Frontal cortex (tissue), 4 donors: Measurements from ENCODE around the gene CUL2. TPM values are rescaled to one million over a fixed set of nuclear protein-coding genes. Genes with fewer than 3 reads are reported as not detected.

ENCODE experiments used
- DNase-seq, 2 donors: peaks; one replicate each; pipeline ENCODE4 v3.0.0; 2012; ENCODE audit warnings: low spot score in 2 of 2
- FAIRE-seq: peaks from 2 replicates; lab custom pipeline; 2012; peaks lifted over from hg19 to GRCh38; lab: Jason Lieb, UNC
- total RNA-seq: library from RNA; depleted of rRNA; stranded (reverse); fragments of >200 nt; gene quantifications from one replicate; pipeline ENCODE4 v1.2.3, GENCODE V29; 2014
- donor health status: control.
- donor health status: control.
- donor health status: control.

Gene CUL2
- total RNA-seq: 40.4 TPM

DNA sequence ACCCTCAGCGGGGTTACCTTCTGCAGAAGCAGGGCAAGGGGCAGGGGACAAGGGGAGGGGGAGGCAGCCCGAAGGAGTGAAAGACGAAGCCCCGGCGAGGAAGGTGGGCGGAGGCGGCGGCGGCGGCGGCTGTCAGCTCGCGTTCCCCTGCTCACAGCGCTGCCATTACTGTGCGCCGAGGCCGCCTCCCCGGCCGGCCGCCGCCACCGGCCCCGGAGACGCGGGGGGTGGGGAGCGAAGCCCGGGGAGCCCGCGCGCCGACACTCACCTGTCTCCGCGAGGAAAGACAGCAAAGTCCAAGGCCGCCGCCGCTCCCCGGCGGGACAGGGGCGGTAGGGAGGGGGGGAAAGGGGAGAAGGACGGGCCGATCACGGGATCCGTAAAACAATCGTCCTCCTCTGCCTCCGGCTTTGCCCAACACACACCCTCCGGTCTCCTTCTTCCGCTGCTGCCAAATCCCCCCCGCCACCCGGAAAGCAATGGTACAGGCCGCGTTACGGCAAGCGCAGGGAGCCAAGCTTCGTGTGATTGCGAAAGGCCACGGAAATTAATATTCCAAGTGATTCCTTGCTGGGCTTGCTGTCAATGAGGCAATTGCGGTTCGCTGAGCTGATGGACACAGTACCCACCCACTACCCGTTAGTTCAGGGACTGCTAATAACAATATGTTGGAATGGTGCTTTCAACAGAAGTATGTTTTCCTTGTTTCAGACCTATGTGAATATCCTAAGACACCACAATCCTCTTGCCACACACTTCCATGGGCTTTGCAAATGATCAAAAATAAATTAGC, at the start of gene CUL2:
Gene CUL2 (minus strand): TSS at position 180 of the 793 bp plus-strand sequence. CDS start 19,024 bp downstream, outside the sequence.
- DNase-seq: peak; percentile 89 to 90
- FAIRE-seq: no peak

DNA sequence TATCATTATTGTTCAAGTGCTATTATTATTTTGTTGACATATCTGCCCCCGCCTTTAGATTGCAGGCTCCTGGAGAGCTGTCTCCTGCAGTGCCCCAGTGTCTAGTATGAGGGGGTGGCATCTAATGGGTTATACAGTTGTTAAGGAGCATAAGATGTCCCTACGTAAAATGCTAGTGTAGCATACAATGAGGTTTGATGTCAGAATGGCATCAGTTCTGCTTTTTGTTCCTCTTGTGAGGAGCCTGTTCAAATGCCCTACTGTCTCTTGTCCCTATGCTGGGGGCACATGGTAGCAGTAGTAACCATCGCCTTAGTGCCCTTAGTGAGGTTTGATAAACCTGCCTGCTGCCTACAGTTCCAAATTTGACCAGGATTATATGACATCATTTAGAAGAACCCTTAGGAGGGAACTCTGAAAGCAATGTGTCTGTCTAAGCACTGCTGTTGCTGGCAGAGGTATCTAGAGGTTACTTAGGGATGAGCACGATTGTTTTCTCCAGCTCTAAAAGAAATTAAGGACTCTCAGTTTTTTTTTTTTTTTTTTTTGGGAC, 46.2 kb upstream of the CUL2 start:
- DNase-seq (no peak), FAIRE-seq (no peak)

DNA sequence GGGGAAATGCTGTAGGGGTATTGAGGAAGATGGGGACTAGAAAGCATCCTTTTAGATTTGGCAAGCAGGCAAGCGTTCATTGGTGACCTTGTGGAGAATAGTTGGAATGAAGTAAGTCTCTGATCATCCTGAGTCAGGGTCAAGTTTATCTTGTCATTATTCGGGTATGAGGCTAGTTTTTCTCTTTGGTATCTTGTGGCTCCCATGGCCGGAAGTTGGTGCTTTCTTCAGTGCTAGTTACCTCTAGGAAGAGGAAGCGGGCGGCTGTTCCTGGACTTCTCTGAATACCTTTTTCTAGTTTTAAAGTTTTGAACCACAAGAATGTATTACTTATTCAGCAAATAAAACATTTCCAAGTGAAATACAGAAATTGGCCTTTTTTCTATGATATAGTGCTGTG, 45.7 kb upstream of the CUL2 start:
- FAIRE-seq (no peak), DNase-seq (no peak)

DNA sequence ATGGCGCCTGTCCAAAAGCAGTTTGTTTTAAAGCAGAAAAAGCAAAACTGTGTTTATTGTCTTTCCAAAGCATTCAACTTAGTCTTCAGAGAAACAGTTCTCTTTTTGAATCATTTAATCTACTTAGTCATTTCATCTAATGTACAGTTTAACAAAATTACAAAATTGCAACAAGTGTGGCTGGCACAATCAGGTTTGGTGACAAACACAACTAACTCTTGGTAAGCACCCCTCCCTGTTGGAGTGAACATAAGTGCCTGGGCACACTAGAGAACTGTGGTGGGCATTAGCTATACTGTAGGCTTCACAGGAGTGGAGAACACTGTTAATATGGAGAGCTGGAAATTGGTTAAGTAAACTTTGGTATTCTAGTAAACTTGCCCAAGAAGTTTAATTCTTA, 43.4 kb upstream of the CUL2 start:
- no peak for FAIRE-seq
- no peak for DNase-seq

DNA sequence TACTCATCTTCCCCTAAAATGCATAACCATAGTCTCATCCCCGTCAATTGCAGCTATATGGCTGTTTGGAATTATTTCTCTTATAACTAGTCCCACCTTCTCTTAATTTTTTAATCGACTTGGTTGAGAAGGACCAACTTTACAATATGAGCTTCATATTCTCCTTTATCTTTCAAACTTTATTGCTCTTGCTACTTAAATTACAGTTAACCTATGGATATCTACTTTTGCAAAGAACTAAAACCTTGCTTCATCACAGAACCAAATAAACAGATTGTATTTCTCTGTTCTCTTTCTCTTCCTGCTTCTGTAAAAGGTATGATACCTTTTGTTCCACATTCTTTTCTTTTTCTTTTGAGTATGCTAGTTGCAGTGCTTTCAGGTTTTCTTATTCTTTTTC, 42.6 kb upstream of the CUL2 start:
- FAIRE-seq (no peak), DNase-seq (no peak)

DNA sequence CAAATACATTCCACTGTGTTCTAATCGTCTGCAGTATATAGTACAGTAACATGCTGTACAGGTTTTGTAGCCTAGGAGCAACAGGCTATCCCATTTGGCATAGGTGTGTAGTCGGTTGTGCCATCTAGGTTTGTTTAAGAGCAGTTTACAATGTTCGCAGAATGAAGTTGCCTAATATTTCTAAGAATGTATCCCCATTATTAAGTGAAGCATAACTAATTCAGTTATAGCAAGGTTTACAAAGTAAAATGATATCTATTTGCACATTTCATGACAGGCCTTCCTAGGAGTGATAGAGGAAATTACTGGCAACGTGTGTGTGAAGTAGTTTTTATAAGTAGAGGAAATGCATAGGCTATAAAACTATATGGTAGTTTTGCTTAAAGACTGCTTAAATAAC, 40.5 kb upstream of the CUL2 start:
- DNase-seq (no peak), FAIRE-seq (no peak)

DNA sequence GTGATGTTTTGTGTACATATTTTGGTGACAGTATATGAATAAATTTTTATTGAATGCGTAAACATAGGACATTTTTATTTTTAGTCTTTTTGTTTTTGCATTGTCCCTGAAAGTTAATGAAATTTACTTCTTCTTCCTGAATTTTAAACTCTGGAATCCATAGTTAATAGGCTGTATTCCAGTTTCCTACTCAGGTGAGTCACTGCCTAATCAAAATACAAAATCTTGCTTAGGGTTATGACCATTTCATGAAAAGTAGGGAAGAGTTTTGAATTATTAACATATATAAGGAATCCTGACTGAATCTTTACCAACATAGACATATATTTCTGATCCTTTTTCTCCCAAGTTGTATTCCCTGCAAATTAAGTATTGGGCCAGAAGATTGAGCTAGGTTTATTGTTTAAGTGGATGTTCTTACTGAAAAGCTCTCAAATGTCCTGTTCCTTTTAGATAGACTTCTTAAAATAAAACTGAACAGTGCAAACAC, 39.1 kb upstream of the CUL2 start:
- DNase-seq (no peak), FAIRE-seq (no peak)

DNA sequence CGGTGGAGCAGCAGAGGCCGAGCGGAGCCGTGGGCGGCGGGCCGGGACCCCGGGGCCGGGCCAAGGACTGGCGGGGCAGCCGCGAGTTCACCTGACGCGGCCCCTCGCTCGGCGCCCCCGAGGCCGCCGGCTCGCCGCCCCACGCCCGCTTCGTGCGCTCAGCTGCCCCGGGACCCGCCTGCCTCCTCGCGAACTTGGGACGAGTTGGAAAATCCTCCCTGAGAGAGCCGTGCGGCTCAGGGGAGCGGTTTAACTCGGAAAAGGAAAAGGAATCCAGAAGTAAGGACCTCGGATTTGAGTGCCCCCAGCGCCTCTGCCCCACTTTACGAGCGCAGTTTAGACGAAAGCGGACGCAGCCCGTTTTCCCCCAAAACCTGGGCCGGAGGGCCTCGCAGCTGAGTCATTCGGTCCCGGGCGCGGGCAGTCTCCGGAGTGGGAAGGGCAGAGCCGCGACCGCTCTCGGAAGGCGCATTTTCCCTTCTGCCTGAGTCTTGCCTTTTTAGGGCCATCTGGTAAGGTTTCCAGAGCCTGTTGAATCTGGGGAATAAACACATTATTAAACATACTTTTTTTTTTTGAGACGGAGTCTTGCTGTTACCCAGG, 37.2 kb upstream of the CUL2 start:
- no peak for FAIRE-seq

DNA sequence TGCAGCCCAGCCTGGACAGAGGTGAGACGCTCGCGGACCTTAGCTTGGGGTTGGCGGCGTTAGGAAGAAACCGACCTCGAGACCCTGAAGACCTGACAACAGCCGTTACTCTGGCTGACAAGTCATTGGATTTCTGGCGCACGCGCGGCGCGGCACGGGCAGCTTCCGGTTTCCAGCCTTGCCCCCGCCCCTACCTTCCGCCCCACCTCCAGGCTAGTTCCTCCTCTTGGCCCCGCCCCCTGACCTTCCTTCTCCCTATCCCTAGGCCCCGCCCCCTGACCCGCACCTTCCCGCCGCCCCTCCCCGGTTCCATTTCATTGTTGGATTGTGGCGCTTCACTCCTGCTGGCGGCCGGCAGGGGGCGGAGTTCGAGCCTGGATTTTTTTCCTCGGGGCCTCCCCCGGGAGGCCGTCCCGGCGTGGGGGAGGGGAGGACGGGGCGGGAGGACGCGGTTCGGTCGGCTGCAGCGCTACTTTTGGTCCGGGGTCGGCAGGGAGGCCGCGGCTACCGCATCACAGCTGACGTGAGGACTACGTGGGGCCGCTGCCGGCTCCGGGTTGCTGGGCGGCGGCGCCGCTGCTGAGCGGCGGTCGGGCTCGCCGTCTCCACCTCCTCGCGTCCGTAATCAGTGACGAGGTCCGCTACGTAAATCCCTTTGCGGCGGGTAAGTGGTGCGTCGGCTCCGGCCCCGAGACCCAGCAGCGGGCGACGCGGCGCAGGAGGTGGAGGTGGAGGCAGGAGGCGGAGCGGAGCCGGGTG, 36.6 kb upstream of the CUL2 start, which contains the start of gene CREM:
Gene CREM (plus strand): TSS at position 317 of the 759 bp plus-strand sequence. CDS start 10,990 bp downstream, outside the sequence.
- DNase-seq: peak; percentile 90 to 93
- no peak for FAIRE-seq

More for the DNA sequence above, 37.2 kb upstream of the CUL2 start:
- DNase-seq: peak; percentile 34 to 40

DNA sequence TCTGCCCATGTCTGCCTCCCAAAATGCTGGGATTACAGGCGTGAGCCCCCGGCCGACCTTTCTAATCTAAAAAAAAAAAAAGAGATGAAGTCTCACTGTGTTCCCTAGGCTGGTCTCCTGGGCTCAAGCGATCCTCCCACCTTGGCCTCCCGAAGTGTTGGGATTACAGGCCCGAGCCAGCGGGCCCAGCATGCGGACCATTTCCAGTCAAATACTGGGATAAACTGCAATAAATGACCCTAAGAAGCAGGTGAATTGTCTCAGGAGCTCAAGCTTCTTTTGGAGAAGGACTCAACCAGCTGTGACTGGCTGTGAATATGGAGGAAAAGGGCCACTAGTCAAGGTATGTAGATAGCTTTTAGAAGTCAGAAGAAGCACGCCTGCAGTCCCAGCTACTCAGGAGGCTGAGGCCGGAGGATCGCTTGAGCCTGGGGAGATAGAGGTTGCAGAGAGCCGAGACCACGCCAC, 36.0 kb upstream of the CUL2 start:
- DNase-seq: peak in 1 of 2 donors; percentile 20
- FAIRE-seq: no peak

DNA sequence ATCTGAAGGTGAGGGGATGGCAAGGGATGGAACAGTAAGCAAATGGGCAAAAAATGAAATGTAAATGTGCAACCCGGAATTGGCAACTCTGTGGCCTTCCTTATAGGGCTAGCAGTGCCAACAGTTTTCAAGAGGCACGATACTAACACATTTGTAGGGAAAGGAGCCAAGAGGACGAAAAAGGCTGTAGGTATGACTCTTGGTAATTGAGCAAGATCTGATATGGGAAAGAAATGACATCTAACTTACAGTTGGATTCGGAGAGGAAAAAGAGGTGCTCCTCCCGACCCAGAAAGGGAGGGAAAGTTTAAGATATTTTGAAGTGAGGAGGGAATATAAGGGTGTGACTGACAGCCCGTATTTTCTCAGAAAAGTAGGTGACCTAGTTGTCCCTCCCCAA, 34.4 kb upstream of the CUL2 start:
- no peak for DNase-seq
- FAIRE-seq: no peak

DNA sequence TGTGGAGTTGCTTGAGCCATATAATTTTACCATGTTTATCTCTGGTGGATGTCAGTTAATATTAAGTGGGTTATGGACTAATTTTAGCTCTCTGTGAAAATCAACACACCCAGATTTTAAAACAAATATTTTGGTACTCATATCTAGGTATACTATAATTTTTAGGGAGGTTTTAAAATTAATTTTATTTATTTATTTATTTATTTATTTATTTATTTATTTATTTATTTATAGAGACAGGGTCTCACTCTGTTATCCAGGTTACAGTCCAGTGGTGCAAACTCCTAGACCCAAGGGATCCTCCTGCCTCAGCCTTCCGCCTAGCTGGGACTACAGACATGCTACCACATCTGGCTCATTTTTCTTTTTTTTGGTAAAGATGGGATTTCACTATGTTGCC, 29.2 kb upstream of the CUL2 start:
- FAIRE-seq (no peak), DNase-seq (no peak)

DNA sequence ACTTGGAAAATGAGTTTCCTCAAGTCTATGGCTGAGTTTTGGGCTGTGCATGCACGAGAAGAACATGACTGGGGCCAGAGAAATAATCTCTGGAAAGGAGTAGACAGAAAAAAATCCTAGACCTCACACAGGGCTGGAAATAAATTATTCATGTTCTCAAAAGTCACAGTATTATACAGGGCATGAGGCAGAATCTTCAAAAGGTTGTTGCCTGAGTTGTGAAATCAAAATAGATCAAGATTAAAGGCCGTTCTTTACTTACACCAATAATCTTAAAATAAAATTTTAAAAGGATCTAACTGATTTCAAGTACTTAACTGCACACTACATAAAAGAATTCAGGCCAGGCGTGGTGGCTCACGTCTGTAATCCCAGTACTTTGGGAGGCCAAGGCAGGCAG, 22.4 kb upstream of the CUL2 start:
- no peak for FAIRE-seq
- no peak for DNase-seq

DNA sequence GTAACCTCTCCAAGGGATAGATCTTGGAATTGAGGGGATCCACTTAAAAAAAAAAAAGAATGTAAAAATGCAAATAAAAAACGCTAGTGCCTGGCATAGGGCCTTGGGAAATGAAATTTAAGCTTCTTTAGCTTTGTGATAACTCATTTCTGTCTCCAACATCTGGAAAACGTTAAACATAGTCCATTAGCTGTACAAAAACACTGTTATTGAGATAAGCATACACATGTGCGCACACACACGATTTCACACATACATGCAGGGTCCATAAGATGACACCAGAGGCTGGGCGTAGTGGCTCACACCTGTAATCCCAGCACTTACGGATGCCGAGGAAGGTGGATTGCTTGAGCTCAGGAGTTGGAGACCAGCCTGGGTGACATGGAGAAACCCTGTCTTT, 13.7 kb upstream of the CUL2 start:
- no peak for FAIRE-seq
- DNase-seq: no peak

DNA sequence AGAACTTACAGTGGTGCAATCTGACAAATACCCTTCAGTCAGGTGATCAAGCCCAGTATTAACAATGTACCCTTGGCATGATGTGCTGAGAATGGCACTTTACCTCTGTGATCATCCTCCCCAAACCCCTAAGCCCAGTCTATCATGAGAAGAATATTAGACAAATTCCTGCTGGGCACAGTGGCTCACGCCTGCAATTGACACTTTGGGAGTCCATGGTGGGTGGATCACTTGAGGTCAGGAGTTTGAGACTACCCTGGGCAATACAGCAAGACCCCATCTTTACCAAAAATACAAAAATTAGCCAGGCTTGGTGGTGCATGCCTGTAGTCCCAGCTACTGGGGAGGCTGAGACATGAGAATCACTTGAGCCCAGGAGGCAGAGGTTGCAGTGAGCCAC, 7.4 kb upstream of the CUL2 start:
- no peak for FAIRE-seq
- DNase-seq: no peak

DNA sequence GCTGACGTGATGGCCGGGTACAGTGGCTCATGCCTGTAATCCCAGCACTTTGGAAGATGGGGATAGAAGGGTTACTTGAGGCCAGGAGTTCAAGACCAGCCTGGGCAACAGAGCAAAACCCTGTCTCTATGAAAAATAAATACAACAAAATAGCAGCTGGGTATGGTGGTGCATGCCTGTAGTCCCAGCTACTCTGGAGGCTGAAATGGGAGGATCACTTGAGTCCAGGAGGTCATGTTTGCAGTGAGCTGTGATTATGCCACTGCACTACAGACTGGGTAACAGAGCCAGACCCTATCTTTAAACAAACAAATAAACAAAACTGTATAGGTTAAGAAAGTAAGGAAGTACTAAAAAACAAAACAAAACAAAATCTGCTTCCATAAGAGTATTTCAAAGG, 6.2 kb upstream of the CUL2 start:
- DNase-seq: no peak

DNA sequence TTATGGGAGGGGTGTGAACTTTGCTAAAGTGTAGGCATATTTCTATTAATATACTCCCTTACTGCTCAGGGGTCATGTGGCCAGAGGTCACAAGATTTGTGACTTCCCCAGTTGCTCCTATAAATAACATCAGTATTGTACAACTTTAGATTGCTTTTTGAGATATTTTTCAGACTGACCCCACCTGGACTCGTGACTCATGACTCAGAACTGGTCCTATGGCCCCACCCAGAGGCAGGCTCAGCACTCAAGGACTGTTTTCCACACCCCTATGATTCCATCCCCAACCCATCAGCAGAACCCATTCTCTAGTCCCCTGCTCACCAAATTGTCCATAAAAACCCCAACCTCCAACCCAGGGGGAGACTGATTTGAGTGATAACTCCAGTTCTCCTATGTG, 2.7 kb upstream of the CUL2 start:
- FAIRE-seq: no peak
- DNase-seq: no peak

More for the DNA sequence above, 6.2 kb upstream of the CUL2 start:
- no peak for FAIRE-seq

DNA sequence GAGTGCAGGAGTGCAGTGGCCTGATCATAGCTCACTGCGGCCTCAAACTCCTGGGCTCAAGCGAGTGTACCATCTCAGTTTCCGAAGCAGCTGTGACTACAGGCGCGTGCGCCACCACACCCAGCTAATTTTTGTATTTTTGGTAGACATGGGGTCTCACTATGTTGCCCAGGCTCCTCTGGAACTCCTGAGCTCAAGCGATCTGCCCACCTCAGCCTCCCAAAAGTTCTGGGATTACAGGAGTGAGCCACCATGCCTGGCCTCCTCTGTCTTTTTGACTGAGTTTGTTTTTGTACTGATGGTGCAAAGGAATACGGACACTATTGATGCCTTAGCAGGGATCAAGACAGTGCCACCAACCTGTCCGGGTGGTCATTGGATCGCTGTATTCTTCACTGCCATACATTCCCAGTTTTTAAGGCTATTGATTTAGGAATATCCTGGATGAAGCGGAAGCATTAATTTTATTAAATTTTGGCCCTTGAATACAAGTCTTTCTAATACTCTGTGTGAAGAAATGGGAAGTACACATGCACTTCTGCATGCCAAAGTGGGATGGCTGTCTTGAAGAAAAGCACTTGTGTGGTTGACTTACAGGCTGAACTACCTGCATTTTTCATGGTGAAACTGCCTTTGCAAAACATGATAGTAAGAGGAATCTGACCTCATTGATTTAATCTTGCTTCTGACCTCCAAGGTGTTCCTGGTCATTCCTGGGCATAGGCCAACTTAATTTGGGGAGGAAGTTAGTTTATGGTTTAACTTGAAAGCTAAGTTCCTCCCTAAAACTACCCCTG, 2.1 kb upstream of the CUL2 start:
- DNase-seq (no peak), FAIRE-seq (no peak)

DNA sequence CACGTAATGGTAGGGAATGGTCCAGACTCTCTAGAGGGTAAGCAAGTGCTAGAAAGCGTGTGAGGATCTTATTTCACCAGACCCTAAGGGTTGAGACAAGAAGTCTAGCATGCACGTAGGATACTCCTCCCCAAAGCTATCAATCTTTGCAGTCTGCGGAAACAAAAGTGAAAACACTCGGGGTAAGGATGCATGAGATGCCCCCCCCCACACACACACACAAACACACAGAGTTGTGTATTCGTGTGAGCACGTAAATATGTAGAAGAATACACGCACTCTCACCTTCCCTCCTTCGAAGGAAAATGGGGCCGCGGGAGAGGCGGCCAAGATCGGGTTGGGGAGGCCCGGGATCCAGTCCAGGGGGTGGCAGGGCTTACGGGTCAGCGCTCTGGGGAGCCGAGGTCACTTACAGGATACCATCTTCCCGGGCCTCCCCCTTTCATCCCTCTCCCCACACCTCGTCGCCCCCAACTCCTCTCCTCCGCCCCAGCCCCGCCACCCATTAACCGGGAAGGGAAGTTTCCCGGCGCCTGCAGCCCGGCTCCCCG, 455 bp downstream of the CUL2 start:
- FAIRE-seq (no peak), DNase-seq (peak in 1 of 2 donors; percentile 19)
